ENCODE data around the gene FRMPD4.

- TF ChIP-seq NFRKB (IDR thresholded peaks at IDR 0.05) (no peak), FOXM1 (IDR thresholded peaks at IDR 0.05; ENCODE audit: borderline replicate concordance) (no peak), BHLHE40 (IDR thresholded peaks at IDR 0.05; ENCODE audit: borderline replicate concordance) (no peak), TARDBP (IDR thresholded peaks at IDR 0.05) (no peak), HDGF (IDR thresholded peaks at IDR 0.05; ENCODE audit: borderline replicate concordance) (no peak), FOXK2 (IDR thresholded peaks at IDR 0.05) (no peak), LEF1 (IDR thresholded peaks at IDR 0.05; ENCODE audit: borderline replicate concordance) (no peak), SP1 (IDR thresholded peaks at IDR 0.05) (no peak), CTBP1 (IDR thresholded peaks at IDR 0.05; ENCODE audit: borderline replicate concordance) (no peak), ZNF384 (IDR thresholded peaks at IDR 0.05) (no peak), FOXA1 (IDR thresholded peaks at IDR 0.05) (no peak), PKNOX1 (IDR thresholded peaks at IDR 0.05) (no peak), ARNT (IDR thresholded peaks at IDR 0.05) (no peak)
Observed at GRCh38 chrX:12304261-12304660, 166.0 kb downstream of the FRMPD4 start.

All from HEK293T (cell line).